Fibroblast of pulmonary artery (primary cell): ENCODE results near the gene ZFHX3.

Experiments used
- DNase-seq: peaks from one replicate; pipeline ENCODE4 v3.0.0-alpha.2; 2010; ENCODE audit warnings: low read depth
- H3K4me3 ChIP-seq: replicated peaks from 2 replicates; pipeline ENCODE4 v1.5.1; 2011; ENCODE audit warnings: low read depth, mild to moderate bottlenecking, control low read depth, low read length, moderate library complexity
- CTCF ChIP-seq: IDR thresholded peaks from 2 replicates; pipeline ENCODE4 v1.5.1; 2011; ENCODE audit warnings: mild to moderate bottlenecking, control low read depth, low read length, inconsistent platforms; ENCODE audit errors: missing control alignments

Gene ZFHX3

GRCh38 chr16:73054498-73054812 lies 6.5 kb upstream of the ZFHX3 start:
- DNase-seq = no peak
- TF ChIP-seq CTCF = no peak
- peak overlapping the region; percentile 0 for H3K4me3 ChIP-seq

- no peak for DNase-seq
- no peak overlapping the region for H3K4me3 ChIP-seq
- no peak for TF ChIP-seq CTCF
Measured at GRCh38 chr16:73054125-73054484, 6.2 kb upstream of the ZFHX3 start.

- no peak overlapping the region for H3K4me3 ChIP-seq
- no peak for TF ChIP-seq CTCF
- DNase-seq = peak; percentile 79
Measured at GRCh38 chr16:73053364-73054124, 5.6 kb upstream of the ZFHX3 start.

- H3K4me3 ChIP-seq = no peak overlapping the region
- DNase-seq = no peak
- no peak for TF ChIP-seq CTCF
Measured at GRCh38 chr16:73053038-73053363, 5.1 kb upstream of the ZFHX3 start.

GRCh38 chr16:73052576-73052975 lies 4.6 kb upstream of the ZFHX3 start:
- no peak overlapping the region for H3K4me3 ChIP-seq

GRCh38 chr16:73051961-73052360 lies 4.0 kb upstream of the ZFHX3 start:
- no peak overlapping the region for H3K4me3 ChIP-seq
- TF ChIP-seq CTCF = no peak
- DNase-seq = no peak

More at GRCh38 chr16:73052576-73052975, 4.6 kb upstream of the ZFHX3 start:
- TF ChIP-seq CTCF = no peak
- no peak for DNase-seq

- DNase-seq = no peak
- no peak overlapping the region for H3K4me3 ChIP-seq
- TF ChIP-seq CTCF = no peak
Measured at GRCh38 chr16:73051226-73051625, 3.3 kb upstream of the ZFHX3 start.
